ENCODE results near the gene PHLDA3.

DNA sequence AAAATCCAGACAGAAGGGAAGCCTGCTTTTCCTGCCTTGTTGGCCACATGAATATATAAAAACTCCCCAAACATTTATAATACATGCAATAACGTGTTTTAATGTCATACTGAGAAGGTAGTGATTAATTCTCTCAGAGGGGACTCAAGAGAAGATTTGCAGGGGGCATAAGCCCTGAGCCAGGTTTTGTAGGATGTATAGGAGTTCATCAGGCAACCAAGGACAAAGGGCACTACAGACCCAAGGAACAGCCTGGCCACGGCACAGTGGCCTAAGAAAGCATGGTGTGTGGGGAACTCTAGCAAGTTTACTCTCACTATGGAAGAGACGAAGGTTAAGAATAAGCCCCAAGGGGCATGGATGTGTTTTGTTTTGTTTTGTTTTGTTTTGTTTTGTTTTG lies 32.0 kb downstream of the PHLDA3 start:
- TF ChIP-seq, protein P1, sequence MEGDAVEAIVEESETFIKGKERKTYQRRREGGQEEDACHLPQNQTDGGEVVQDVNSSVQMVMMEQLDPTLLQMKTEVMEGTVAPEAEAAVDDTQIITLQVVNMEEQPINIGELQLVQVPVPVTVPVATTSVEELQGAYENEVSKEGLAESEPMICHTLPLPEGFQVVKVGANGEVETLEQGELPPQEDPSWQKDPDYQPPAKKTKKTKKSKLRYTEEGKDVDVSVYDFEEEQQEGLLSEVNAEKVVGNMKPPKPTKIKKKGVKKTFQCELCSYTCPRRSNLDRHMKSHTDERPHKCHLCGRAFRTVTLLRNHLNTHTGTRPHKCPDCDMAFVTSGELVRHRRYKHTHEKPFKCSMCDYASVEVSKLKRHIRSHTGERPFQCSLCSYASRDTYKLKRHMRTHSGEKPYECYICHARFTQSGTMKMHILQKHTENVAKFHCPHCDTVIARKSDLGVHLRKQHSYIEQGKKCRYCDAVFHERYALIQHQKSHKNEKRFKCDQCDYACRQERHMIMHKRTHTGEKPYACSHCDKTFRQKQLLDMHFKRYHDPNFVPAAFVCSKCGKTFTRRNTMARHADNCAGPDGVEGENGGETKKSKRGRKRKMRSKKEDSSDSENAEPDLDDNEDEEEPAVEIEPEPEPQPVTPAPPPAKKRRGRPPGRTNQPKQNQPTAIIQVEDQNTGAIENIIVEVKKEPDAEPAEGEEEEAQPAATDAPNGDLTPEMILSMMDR (conservative IDR thresholded peaks at IDR 0.05 in 1 of 2, IDR thresholded peaks at IDR 0.05 in 1 of 2; ENCODE audit: low read depth in 1 of 2, low read length in 2 of 2): no peak
- no peak for TF ChIP-seq EZH2 (IDR thresholded peaks at IDR 0.05; ENCODE audit: low read length, missing control alignments)

All from fibroblast of lung (primary cell).